GM12864 (cell line): Measurements from ENCODE around the gene NCK1.

Experiments
- DNase-seq: peaks from one replicate; pipeline ENCODE4 v3.0.0-alpha.2; 2011; ENCODE audit warnings: low read depth
- H3K4me3 ChIP-seq: 2 replicates; pipeline ENCODE4 v1.5.1; 2011; ENCODE audit warnings: mild to moderate bottlenecking, low read depth, low read length, control low read depth
- CTCF ChIP-seq: IDR thresholded peaks from 2 replicates; pipeline ENCODE4 v1.5.1; 2011; ENCODE audit warnings: low read depth, mild to moderate bottlenecking, moderate library complexity, low read length, control low read depth, inconsistent platforms; ENCODE audit errors: missing control alignments

Gene NCK1

GRCh38 chr3:136947477-136947876 lies 85.5 kb downstream of the NCK1 start:
- TF ChIP-seq CTCF = no peak
- DNase-seq = no peak
- H3K4me3 ChIP-seq = no peak overlapping the region

- TF ChIP-seq CTCF = no peak
- no peak overlapping the region for H3K4me3 ChIP-seq
- no peak for DNase-seq
Measured at GRCh38 chr3:136949146-136949545, 87.1 kb downstream of the NCK1 start.

- TF ChIP-seq CTCF = no peak
- H3K4me3 ChIP-seq = no peak overlapping the region
Measured at GRCh38 chr3:136949708-136950107, 87.7 kb downstream of the NCK1 start.

GRCh38 chr3:136950623-136951022 lies 88.6 kb downstream of the NCK1 start:
- no peak for DNase-seq
- TF ChIP-seq CTCF = no peak
- H3K4me3 ChIP-seq = no peak overlapping the region

More at GRCh38 chr3:136949708-136950107, 87.7 kb downstream of the NCK1 start:
- no peak for DNase-seq

GRCh38 chr3:136952292-136952691 lies 90.3 kb downstream of the NCK1 start:
- TF ChIP-seq CTCF = no peak
- no peak for DNase-seq
- H3K4me3 ChIP-seq = no peak overlapping the region

GRCh38 chr3:136954251-136954650 lies 92.2 kb downstream of the NCK1 start:
- TF ChIP-seq CTCF = no peak
- no peak overlapping the region for H3K4me3 ChIP-seq
- no peak for DNase-seq

GRCh38 chr3:136954980-136955780 lies 93.2 kb downstream of the NCK1 start:
- DNase-seq = no peak
- TF ChIP-seq CTCF = no peak
- H3K4me3 ChIP-seq = no peak overlapping the region
